Psoas muscle (tissue), 8 donors: ENCODE measurements around the gene AQP5. TPM values are rescaled to one million over a fixed set of nuclear protein-coding genes. Genes with fewer than 3 reads are reported as not detected.

ENCODE experiments used
- ATAC-seq, 4 donors: fragments of 200-7000 bp; cut with Tn5 transposase; one replicate each; pipeline ENCODE4 v1.9.1; 2020; ENCODE audit warnings: moderate library complexity in 3 of 4, mild to moderate bottlenecking in 2 of 4
- DNase-seq, 2 donors: peaks; one replicate each; pipeline ENCODE4 v3.0.0-alpha.2; 2020
- H3K27ac ChIP-seq: fragments of 200-600 bp; one replicate; pipeline ENCODE4 v1.8.0; 2022
- H3K27me3 ChIP-seq, 3 donors: fragments of 200-600 bp in 1 of 3; one replicate each; pipeline versions ENCODE4 v1.6.1 to v1.8.0; 2013 to 2022; ENCODE audit warnings: low read length in 2 of 3, mild to moderate bottlenecking in 2 of 3, moderate library complexity in 1 of 3; ENCODE audit not compliant: insufficient read depth in 3 of 3
- H3K36me3 ChIP-seq, 2 donors: fragments of 200-600 bp in 1 of 2; one replicate each; pipeline versions ENCODE4 v1.6.1 to v1.8.0; 2013 to 2022; ENCODE audit warnings: low read depth in 1 of 2, mild to moderate bottlenecking in 1 of 2, moderate library complexity in 1 of 2; ENCODE audit not compliant: insufficient read depth in 1 of 2
- H3K4me1 ChIP-seq: fragments of 200-600 bp; one replicate; pipeline ENCODE4 v1.8.0; 2022
- H3K4me3 ChIP-seq: fragments of 200-600 bp; one replicate; pipeline ENCODE4 v1.8.0; 2022; ENCODE audit warnings: mild to moderate bottlenecking
- H3K9me3 ChIP-seq: fragments of 200-600 bp; one replicate; pipeline ENCODE4 v1.8.0; 2022
- CTCF ChIP-seq: fragments of 200-600 bp; IDR thresholded peaks from one replicate; pipeline ENCODE4 v1.8.0; 2022; ENCODE audit warnings: antibody characterized with exemption
- WGBS, 3 donors: extraction: QIAGEN DNeasy Blood & Tissue Kit; methylation state at CpG; one replicate each; pipeline versions ENCODE4 v1.1.6 to v1.1.7; 2013; 5-methylcytosine and 5-hydroxymethylcytosine counted together
- intact Hi-C, 2 donors: fragments of 100-400 bp; cut with DNase I; formaldehyde crosslinking; loops; one replicate each; pipeline versions ENCODE4 v1.11.0 to v1.14.2; 2022
- polyA plus RNA-seq, 3 donors: library from polyadenylated mRNA; stranded (reverse); fragments of 200-250 nt; gene quantifications; one replicate each; pipeline ENCODE4 v1.2.3, GENCODE V29; 2013
- total RNA-seq, 4 donors: library from RNA; stranded (reverse); fragmentation: NEBNext Ultra II Directional in 2 of 4; extraction: Animal tissue kit (Norgen Biotek cat#: 25700) in 2 of 4; gene quantifications; one replicate each; pipeline versions ENCODE4 v1.2.1 to v1.2.4, GENCODE V29; 2021 to 2023
- donor health status: healthy with polysubstance abuse.
- donor health status: DM: no; HTN: no; CAD: no; lungs with moderate emphysema.
- donor health status: Bipolar disorder and iron deficiency.
- donor health status: healthy.
- donor health status: DM: yes; HTN: yes; CAD: no.
- donor health status: DM: no; HTN: no; CAD: no.
- donor health status: DM: no; HTN: no; CAD: no.
- donor health status: DM: yes; HTN: yes; CAD: no.

The AQP5 gene
- total and polyA plus RNA-seq, 7 donors: 0.05 TPM; not detected in 6

GRCh38 chr12:49967777-49968250 is 6.1 kb downstream of the AQP5 start:
- Histone ChIP-seq H3K27me3 (peaks cover 0 to 48% (median 1%) of the 10 kb centered on the region in 3 donors), H3K4me3 (peak overlapping the region; percentile 53), H3K9me3 (no peaks in the 10 kb centered on the region), H3K27ac (no peak overlapping the region), H3K36me3 (no peaks in the 10 kb centered on the region), H3K4me1 (peaks cover 4% of the 10 kb centered on the region)
- WGBS, 3 donors: 39 to 44% (median 43%) methylated on average over 15 of the region's 15 CpGs
- no peak for DNase-seq
- no peak for TF ChIP-seq CTCF
- intact Hi-C loops: loop anchor here (1.0 to 10.0 kb wide), 6 partner anchors 95 to 197 kb away; partner anchors contain the start of gene CERS5 (in 1 of the 2)
- ATAC-seq: no peak

GRCh38 chr12:49968471-49968870 is 6.8 kb downstream of the AQP5 start:
- H3K36me3 ChIP-seq: no peaks in the 10 kb centered on the region
- H3K27me3 ChIP-seq: peaks cover 0 to 48% (median 0%) of the 10 kb centered on the region in 3 donors
- H3K9me3 ChIP-seq: no peaks in the 10 kb centered on the region
- H3K4me3 ChIP-seq: no peak overlapping the region
- H3K4me1 ChIP-seq: peaks cover 4% of the 10 kb centered on the region
- no peak for ATAC-seq
- WGBS, 3 donors: 84 to 90% (median 89%) methylated on average over 6 of the region's 6 CpGs
- TF ChIP-seq CTCF: no peak
- intact Hi-C loops: loop anchor here (5.0 to 10.0 kb wide), 4 partner anchors 101 to 196 kb away; partner anchors contain the start of gene CERS5 (in 1 of the 2)
- H3K27ac ChIP-seq: no peak overlapping the region
- no peak for DNase-seq

GRCh38 chr12:49969027-49969426 is 7.4 kb downstream of the AQP5 start:
- H3K36me3 ChIP-seq: no peaks in the 10 kb centered on the region
- peaks cover 0 to 48% (median 0%) of the 10 kb centered on the region in 3 donors for H3K27me3 ChIP-seq
- intact Hi-C loops: loop anchor here (5.0 to 10.0 kb wide), 4 partner anchors 102 to 196 kb away; partner anchors contain the start of gene CERS5 (in 1 of the 2)
- no peak overlapping the region for H3K4me3 ChIP-seq
- ATAC-seq (no peak), DNase-seq (no peak)
- WGBS, 3 donors: 83 to 88% (median 84%) methylated on average over 5 of the region's 5 CpGs
- no peak for TF ChIP-seq CTCF
- H3K4me1 ChIP-seq: peaks cover 4% of the 10 kb centered on the region
- H3K27ac ChIP-seq: no peak overlapping the region
- H3K9me3 ChIP-seq: no peaks in the 10 kb centered on the region

- no peak for ATAC-seq
- DNase-seq: no peak
- no peak for TF ChIP-seq CTCF
- Histone ChIP-seq H3K4me3 (no peak overlapping the region), H3K27me3 (peaks cover 0 to 48% (median 0%) of the 10 kb centered on the region in 3 donors), H3K36me3 (no peaks in the 10 kb centered on the region), H3K27ac (no peak overlapping the region), H3K4me1 (peaks cover 4% of the 10 kb centered on the region), H3K9me3 (no peaks in the 10 kb centered on the region)
- WGBS, 3 donors: 76 to 79% (median 78%) methylated on average over 12 of the region's 12 CpGs
- intact Hi-C loops: loop anchor here (5.0 to 10.0 kb wide), 6 partner anchors 87 to 205 kb away; partner anchors contain the start of genes ASIC1 (in 1 of the 2) and CERS5 (in 1 of the 2)
Measured at GRCh38 chr12:49969651-49970429, 8.2 kb downstream of the AQP5 start.
